Measurements from ENCODE around the gene MOAP1. TPM values are rescaled to one million over a fixed set of nuclear protein-coding genes. Genes with fewer than 3 reads are reported as not detected.
A peak's percentile ranks its signal among the peaks of the same experiment; 100 is the strongest.

MOAP1 gene
- total RNA-seq, 1 donor from 2014 or later, result 61.1 TPM

DNA sequence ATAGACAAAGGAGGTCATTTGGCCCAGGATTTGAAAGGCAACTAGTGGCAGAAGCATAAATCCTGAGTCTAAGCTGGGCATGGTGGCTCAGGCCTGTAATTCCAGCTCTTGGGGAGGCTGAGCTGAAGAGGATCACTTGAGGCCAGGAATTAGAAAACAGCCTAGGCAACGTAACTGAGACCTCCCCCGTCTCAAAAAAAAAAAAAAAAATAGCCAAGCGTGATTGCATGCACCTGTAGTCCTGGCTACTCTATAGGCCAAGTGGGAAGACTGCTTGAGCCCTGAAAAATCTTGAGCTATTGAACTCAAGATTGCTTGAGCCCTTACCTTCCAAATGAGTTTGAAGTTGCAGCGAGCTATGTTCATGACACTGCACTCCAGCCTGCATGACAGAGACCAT is 14.3 kb upstream of the MOAP1 start:
- intact Hi-C loops (cut with micrococcal nuclease), result no loop called here
- no peaks in the 10 kb centered on the region for H3K27me3 ChIP-seq (ENCODE audit: low read depth)
- no peaks in the 10 kb centered on the region for H3K9me3 ChIP-seq (replicated peaks)
- H3K4me1 ChIP-seq, result peaks cover 4% of the 10 kb centered on the region
- peaks cover 11% of the 10 kb centered on the region for H3K36me3 ChIP-seq
- no peak overlapping the region for H3K27ac ChIP-seq (replicated peaks)
- TF ChIP-seq, protein P1, sequence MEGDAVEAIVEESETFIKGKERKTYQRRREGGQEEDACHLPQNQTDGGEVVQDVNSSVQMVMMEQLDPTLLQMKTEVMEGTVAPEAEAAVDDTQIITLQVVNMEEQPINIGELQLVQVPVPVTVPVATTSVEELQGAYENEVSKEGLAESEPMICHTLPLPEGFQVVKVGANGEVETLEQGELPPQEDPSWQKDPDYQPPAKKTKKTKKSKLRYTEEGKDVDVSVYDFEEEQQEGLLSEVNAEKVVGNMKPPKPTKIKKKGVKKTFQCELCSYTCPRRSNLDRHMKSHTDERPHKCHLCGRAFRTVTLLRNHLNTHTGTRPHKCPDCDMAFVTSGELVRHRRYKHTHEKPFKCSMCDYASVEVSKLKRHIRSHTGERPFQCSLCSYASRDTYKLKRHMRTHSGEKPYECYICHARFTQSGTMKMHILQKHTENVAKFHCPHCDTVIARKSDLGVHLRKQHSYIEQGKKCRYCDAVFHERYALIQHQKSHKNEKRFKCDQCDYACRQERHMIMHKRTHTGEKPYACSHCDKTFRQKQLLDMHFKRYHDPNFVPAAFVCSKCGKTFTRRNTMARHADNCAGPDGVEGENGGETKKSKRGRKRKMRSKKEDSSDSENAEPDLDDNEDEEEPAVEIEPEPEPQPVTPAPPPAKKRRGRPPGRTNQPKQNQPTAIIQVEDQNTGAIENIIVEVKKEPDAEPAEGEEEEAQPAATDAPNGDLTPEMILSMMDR (IDR thresholded peaks at IDR 0.05; ENCODE audit: borderline replicate concordance), result no peak
- no peak for DNase-seq
- no peak overlapping the region for H3K4me3 ChIP-seq

DNA sequence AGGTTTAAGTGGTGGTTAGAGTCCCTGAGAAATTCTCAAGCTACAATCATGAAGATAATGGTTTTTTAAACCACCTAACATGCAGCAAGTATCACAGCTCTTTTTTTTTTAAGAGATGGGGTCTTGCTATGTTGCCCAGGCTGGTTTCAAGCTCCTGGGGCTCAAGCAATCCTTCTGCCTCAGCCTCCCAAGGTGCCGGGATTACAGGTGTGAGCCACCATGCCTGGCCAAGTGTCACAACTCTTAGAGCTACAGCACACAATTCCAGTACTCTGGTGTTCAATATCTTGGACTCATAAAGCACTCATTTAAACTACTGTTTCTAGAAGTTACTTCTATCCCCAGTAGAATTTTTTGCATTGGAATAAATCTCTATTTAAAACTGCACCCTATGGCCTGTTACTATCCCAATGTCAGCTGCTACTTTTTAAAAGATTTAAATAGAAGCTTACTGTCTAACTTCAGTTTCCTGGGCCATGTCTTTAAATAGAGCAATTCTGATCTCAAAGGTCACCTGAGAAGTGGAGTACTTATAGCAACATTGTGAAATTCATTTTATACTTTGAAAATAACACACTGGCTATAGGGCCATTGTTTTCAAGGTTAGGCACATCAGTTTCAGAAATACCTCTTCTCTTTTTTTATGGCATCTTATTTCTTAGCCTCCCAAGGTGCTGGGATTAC is 10.8 kb upstream of the MOAP1 start:
- Histone ChIP-seq H3K36me3 (peaks cover 17% of the 10 kb centered on the region), H3K4me3 (no peak overlapping the region), H3K4me1 (peaks cover 1% of the 10 kb centered on the region), H3K27me3 (ENCODE audit: low read depth) (no peaks in the 10 kb centered on the region), H3K9me3 (replicated peaks) (no peaks in the 10 kb centered on the region), H3K27ac (replicated peaks) (peak overlapping the region; percentile 63)
- intact Hi-C loops (cut with micrococcal nuclease), result no loop called here
- no peak for DNase-seq
- TF ChIP-seq, protein P1 (IDR thresholded peaks at IDR 0.05; ENCODE audit: borderline replicate concordance), result no peak

DNA sequence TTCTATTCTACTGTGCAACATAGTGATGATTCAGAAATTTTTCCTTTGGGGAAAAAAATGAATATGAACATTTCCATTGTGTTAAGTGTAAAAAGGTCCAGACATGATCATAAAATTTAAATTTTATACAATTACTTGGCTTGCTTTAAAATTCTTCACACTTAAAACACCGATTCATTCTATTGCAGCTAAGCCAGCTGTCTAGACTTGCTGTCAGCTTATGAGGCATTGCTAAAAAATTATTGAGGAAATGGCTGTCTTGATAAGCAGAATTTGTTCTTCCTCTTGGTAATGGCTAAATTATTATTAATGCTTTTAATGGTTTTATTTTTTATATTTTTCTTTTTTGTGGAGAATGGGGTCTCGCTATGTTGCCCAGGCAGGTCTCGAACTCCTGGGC is 2.3 kb upstream of the MOAP1 start:
- H3K4me3 ChIP-seq, result no peak overlapping the region
- TF ChIP-seq, protein P1 (IDR thresholded peaks at IDR 0.05; ENCODE audit: borderline replicate concordance), result no peak
- H3K27me3 ChIP-seq (ENCODE audit: low read depth), result no peaks in the 10 kb centered on the region
- peaks cover 45% of the 10 kb centered on the region for H3K36me3 ChIP-seq
- no peak for DNase-seq
- intact Hi-C loops (cut with micrococcal nuclease), result no loop called here
- H3K27ac ChIP-seq (replicated peaks), result no peak overlapping the region
- no peaks in the 10 kb centered on the region for H3K9me3 ChIP-seq (replicated peaks)
- peaks cover 44% of the 10 kb centered on the region for H3K4me1 ChIP-seq

DNA sequence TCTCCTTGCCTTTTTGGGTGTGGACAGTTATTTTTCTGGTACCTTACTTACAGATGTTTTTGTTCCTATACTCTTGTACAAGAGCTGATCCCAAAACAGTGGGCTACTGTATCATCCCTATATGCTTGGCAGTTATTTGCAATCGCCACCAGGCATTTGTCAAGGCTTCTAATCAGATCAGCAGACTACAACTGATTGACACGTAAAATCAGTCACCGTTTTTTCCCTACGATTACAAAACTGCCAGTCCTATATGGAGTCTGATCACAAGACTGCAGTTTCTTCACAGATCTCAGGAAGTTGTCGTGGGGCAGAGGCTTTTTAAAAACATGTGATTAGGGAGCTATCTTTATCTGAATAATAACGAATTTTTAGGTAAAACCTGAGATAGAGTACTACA is 1.8 kb upstream of the MOAP1 start:
- intact Hi-C loops (cut with micrococcal nuclease), result no loop called here
- peak overlapping the region; percentile 91 for H3K4me3 ChIP-seq
- peak overlapping the region; percentile 97 for H3K27ac ChIP-seq (replicated peaks)
- no peaks in the 10 kb centered on the region for H3K27me3 ChIP-seq (ENCODE audit: low read depth)
- H3K9me3 ChIP-seq (replicated peaks), result no peaks in the 10 kb centered on the region
- H3K4me1 ChIP-seq, result peaks cover 44% of the 10 kb centered on the region
- TF ChIP-seq, protein P1 (IDR thresholded peaks at IDR 0.05; ENCODE audit: borderline replicate concordance), result no peak
- H3K36me3 ChIP-seq, result peaks cover 47% of the 10 kb centered on the region
- no peak for DNase-seq

DNA sequence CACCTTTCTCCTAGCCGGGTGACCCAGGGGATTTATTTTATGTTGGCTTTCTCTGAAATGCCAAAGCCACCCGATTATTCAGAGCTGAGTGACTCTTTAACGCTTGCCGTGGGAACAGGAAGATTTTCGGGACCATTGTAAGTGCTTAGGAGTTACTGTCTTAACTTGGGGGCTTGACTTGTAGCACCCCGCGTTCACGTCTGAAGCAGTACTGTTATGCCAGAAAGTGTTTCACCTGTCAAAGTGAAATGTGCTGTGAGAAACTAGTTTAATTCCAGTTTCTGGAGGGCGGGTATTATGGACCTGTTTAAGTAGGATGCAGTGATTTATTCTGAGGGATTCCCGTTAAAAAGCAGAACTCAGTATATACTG is 638 bp upstream of the MOAP1 start:
- Histone ChIP-seq H3K27ac (replicated peaks) (peak overlapping the region; percentile 97), H3K4me1 (peaks cover 44% of the 10 kb centered on the region), H3K36me3 (peaks cover 41% of the 10 kb centered on the region), H3K9me3 (replicated peaks) (no peaks in the 10 kb centered on the region), H3K4me3 (peak overlapping the region; percentile 91), H3K27me3 (ENCODE audit: low read depth) (no peaks in the 10 kb centered on the region)
- TF ChIP-seq, protein P1 (IDR thresholded peaks at IDR 0.05; ENCODE audit: borderline replicate concordance), result no peak
- intact Hi-C loops (cut with micrococcal nuclease), result no loop called here
- DNase-seq, result no peak
